SK-N-MC (cell line): ENCODE results near the gene FILIP1L.

Experiments
- DNase-seq: peaks from one replicate; pipeline ENCODE4 v3.0.0-alpha.2; 2011; ENCODE audit warnings: low read depth, low spot score
- H3K27ac ChIP-seq: fragments of 200-600 bp; sonication (generic); 2 replicates; pipeline ENCODE4 v1.5.1; 2016; ENCODE audit warnings: mixed run types
- H3K36me3 ChIP-seq: fragments of 200-600 bp; sonication (generic); 2 replicates; pipeline ENCODE4 v1.6.1; 2017; ENCODE audit warnings: antibody characterized with exemption, low read length, mixed read lengths; ENCODE audit not compliant: insufficient read depth
- H3K4me3 ChIP-seq: fragments of 200-600 bp; sonication (generic); 2 replicates; pipeline ENCODE4 v1.5.1; 2016
- H3K9ac ChIP-seq: fragments of 200-600 bp; sonication (generic); 2 replicates; pipeline ENCODE4 v1.8.0; 2017; ENCODE audit warnings: mixed run types, mixed read lengths; ENCODE audit not compliant: insufficient read length
- H3K9me3 ChIP-seq: fragments of 200-600 bp; sonication (generic); 2 replicates; pipeline ENCODE4 v1.6.1; 2017; ENCODE audit warnings: low read depth, mild to moderate bottlenecking, antibody characterized with exemption, low read length, moderate library complexity, mixed read lengths
- EZH2 ChIP-seq: fragments of 200-600 bp; sonication (generic); IDR thresholded peaks from one replicate; pipeline ENCODE4 v1.6.1; 2017; ENCODE audit warnings: antibody characterized with exemption
- FOXP2 ChIP-seq: optimal IDR thresholded peaks from 2 replicates; pipeline ENCODE3; 2011; ENCODE audit warnings: mild to moderate bottlenecking, moderate library complexity; ENCODE audit not compliant: insufficient read depth; ENCODE audit errors: extremely low read length, control extremely low read depth
- POLR2AphosphoS5 ChIP-seq: IDR thresholded peaks from 2 replicates; pipeline ENCODE4 v1.6.1; 2012; ENCODE audit warnings: mild to moderate bottlenecking, low read depth, low read length, borderline replicate concordance

FILIP1L gene

GRCh38 chr3:100048248-100048647 lies 66.1 kb downstream of the FILIP1L start:
- no peaks in the 10 kb centered on the region for H3K36me3 ChIP-seq
- no peak overlapping the region for H3K4me3 ChIP-seq
- DNase-seq: no peak
- no peaks in the 10 kb centered on the region for H3K9me3 ChIP-seq
- no peak for TF ChIP-seq EZH2
- TF ChIP-seq FOXP2: no peak
- no peak for TF ChIP-seq POLR2AphosphoS5
- H3K27ac ChIP-seq: no peak overlapping the region
- no peak overlapping the region for H3K9ac ChIP-seq

GRCh38 chr3:100047455-100048141 lies 66.7 kb downstream of the FILIP1L start:
- Histone ChIP-seq H3K9me3 (no peaks in the 10 kb centered on the region), H3K9ac (no peak overlapping the region), H3K36me3 (no peaks in the 10 kb centered on the region), H3K27ac (no peak overlapping the region), H3K4me3 (no peak overlapping the region)
- DNase-seq: no peak
- no peak for TF ChIP-seq POLR2AphosphoS5
- TF ChIP-seq EZH2: no peak
- no peak for TF ChIP-seq FOXP2

DNA sequence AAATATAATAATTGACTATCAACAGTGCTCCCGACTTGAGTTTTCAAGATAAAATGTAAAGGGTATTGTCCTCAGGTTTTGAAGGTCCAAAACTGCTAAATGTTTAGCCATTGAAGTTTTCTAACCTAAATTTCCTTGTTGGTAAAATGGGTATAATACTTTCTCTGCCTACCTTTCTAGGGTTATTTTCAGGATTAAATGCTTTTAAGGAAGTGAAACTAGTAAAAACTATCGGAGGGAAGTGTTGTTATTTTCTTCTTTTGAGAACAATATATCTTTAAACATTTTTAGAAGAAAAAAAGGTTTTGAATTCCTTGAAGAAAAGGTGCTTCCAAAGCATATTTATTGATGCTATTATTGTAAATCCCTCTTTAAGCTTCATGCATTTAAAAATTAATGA lies 67.3 kb downstream of the FILIP1L start:
- Histone ChIP-seq H3K27ac (no peak overlapping the region), H3K9me3 (no peaks in the 10 kb centered on the region), H3K9ac (no peak overlapping the region), H3K4me3 (no peak overlapping the region), H3K36me3 (no peaks in the 10 kb centered on the region)
- TF ChIP-seq FOXP2 (no peak), EZH2 (no peak), POLR2AphosphoS5 (no peak)
- no peak for DNase-seq

DNA sequence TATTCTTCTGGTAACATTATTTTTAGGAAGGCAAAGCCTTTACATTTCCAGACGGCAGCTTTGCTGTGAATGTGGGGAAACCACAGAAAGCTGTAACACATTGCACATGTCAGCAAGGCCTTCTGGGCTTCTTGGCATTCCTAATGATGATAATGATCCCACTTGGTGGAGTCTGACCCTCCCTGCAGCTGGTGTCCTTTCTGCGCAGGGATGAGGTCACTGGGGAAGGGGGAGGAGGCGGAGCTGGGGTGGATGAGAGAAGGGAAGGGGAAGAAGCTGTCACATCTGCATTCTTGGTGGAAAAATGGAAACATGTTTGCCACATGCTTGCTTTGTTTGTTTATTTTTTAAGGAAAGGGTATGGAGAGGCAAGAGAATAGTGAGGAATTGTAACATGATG lies 68.6 kb downstream of the FILIP1L start:
- Histone ChIP-seq H3K36me3 (no peaks in the 10 kb centered on the region), H3K27ac (no peak overlapping the region), H3K9ac (no peak overlapping the region), H3K9me3 (no peaks in the 10 kb centered on the region), H3K4me3 (no peak overlapping the region)
- TF ChIP-seq POLR2AphosphoS5 (no peak), FOXP2 (no peak), EZH2 (no peak)
- no peak for DNase-seq

- Histone ChIP-seq H3K9ac (no peak overlapping the region), H3K36me3 (no peaks in the 10 kb centered on the region), H3K9me3 (no peaks in the 10 kb centered on the region), H3K4me3 (no peak overlapping the region), H3K27ac (no peak overlapping the region)
- no peak for DNase-seq
- TF ChIP-seq EZH2 (no peak), FOXP2 (no peak), POLR2AphosphoS5 (no peak)
These were observed 69.9 kb downstream of the FILIP1L start for GRCh38 chr3:100044369-100044768.

DNA sequence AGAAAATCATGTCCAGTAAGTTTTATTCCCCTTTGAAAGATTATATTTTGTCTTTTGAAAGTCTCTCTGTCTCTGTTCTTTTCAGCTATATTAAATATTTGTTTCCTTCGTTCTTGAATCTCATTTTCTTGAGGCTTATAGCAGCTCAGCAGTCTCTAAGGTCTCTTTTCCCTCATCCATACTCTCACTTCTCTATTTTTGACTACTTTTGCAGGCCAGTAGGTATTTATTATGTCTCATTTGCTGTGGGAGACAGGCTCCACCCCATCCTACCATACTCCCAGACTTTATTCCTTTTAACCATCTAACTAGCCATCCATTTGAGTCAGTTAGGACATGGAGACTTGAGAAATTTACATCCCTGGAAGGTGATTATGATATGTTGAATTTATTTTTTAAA lies 71.0 kb downstream of the FILIP1L start:
- Histone ChIP-seq H3K27ac (no peak overlapping the region), H3K9me3 (no peaks in the 10 kb centered on the region), H3K9ac (no peak overlapping the region), H3K4me3 (no peak overlapping the region), H3K36me3 (no peaks in the 10 kb centered on the region)
- DNase-seq: no peak
- TF ChIP-seq FOXP2 (no peak), POLR2AphosphoS5 (no peak), EZH2 (no peak)

- no peak overlapping the region for H3K27ac ChIP-seq
- DNase-seq: no peak
- no peaks in the 10 kb centered on the region for H3K9me3 ChIP-seq
- no peak overlapping the region for H3K9ac ChIP-seq
- H3K4me3 ChIP-seq: no peak overlapping the region
- TF ChIP-seq EZH2 (no peak), FOXP2 (no peak), POLR2AphosphoS5 (no peak)
- H3K36me3 ChIP-seq: no peaks in the 10 kb centered on the region
These were observed 71.9 kb downstream of the FILIP1L start for GRCh38 chr3:100042166-100042981.

DNA sequence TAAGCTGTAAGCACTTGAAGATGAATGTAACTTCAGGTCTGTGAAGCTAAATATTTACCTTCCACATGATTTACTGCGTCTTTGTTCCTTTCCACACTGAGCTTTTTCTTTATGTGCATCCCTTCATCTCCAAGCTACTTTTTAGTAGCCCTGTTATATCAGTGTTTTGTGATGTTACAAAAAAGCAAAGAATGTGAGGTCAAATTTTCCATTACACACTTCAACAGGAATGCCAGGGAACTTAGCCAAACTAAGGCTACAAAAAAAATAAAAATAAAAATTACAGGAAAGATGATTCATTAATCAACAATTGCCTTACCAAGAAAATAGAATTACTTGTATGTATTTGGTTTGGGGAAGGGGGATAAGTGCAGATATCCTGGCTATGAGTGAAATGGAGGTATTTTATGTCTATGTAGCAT lies 73.0 kb downstream of the FILIP1L start:
- Histone ChIP-seq H3K36me3 (no peaks in the 10 kb centered on the region), H3K27ac (peak overlapping the region; percentile 59; the same call in 1 of the 2 replicates), H3K4me3 (no peak overlapping the region), H3K9me3 (no peaks in the 10 kb centered on the region), H3K9ac (no peak overlapping the region)
- no peak for TF ChIP-seq POLR2AphosphoS5
- no peak for TF ChIP-seq FOXP2
- TF ChIP-seq EZH2: no peak
- peak; percentile 28 for DNase-seq
